ENCODE measurements around the gene RAB6D.
"Not testable (repeated sequence)": the region's sequence is repeated elsewhere in the genome, so short reads cannot be mapped to it uniquely, and the experiment has no call there.

DNA sequence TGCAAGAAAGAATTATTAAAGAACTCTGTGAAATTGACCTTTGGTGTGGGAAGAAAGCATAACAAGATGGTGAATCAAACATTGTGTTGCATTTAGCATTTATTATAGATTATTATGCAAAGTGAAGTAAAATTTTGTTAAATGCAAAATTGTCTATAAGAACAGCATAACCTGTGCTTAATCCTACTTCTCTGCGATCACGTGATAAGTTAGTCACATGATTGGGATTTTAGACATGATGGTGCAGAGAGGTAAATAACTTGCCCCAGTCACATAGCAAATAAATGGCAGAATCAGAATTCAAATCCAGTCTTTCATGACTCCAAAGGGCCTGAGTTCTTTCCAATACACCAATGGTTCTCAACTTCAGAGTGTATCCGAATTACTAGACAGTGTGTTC is 31.3 kb downstream of the RAB6D start:
- TF ChIP-seq, protein P1, sequence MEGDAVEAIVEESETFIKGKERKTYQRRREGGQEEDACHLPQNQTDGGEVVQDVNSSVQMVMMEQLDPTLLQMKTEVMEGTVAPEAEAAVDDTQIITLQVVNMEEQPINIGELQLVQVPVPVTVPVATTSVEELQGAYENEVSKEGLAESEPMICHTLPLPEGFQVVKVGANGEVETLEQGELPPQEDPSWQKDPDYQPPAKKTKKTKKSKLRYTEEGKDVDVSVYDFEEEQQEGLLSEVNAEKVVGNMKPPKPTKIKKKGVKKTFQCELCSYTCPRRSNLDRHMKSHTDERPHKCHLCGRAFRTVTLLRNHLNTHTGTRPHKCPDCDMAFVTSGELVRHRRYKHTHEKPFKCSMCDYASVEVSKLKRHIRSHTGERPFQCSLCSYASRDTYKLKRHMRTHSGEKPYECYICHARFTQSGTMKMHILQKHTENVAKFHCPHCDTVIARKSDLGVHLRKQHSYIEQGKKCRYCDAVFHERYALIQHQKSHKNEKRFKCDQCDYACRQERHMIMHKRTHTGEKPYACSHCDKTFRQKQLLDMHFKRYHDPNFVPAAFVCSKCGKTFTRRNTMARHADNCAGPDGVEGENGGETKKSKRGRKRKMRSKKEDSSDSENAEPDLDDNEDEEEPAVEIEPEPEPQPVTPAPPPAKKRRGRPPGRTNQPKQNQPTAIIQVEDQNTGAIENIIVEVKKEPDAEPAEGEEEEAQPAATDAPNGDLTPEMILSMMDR (IDR thresholded peaks at IDR 0.05): not testable (repeated sequence)
- not testable (repeated sequence) for TF ChIP-seq POLR2AphosphoS5 (IDR thresholded peaks at IDR 0.05)
